OCI-LY7 (cell line): ENCODE data around the gene TMEM212.

Experiments
- EZH2phosphoT487 ChIP-seq: fragments of 200-600 bp; sonication (generic); IDR thresholded peaks from 2 replicates; pipeline ENCODE4 v1.6.1; 2018; ENCODE audit warnings: low read depth, borderline replicate concordance, mild to moderate bottlenecking, mixed run types, antibody characterized with exemption, low read length, moderate library complexity, mixed read lengths
- TF ChIP-seq, protein P1 (sequence below): fragments of 200-600 bp; sonication (generic); conservative IDR thresholded peaks from 2 replicates; pipeline ENCODE4 v1.5.1; 2014; ENCODE audit warnings: mild to moderate bottlenecking, antibody characterized with exemption, low read length, moderate library complexity, mixed read lengths

GRCh38 chr3:171803044-171803443 lies 40.1 kb upstream of the TMEM212 start:
- TF ChIP-seq EZH2phosphoT487: no peak
- TF ChIP-seq, protein P1, sequence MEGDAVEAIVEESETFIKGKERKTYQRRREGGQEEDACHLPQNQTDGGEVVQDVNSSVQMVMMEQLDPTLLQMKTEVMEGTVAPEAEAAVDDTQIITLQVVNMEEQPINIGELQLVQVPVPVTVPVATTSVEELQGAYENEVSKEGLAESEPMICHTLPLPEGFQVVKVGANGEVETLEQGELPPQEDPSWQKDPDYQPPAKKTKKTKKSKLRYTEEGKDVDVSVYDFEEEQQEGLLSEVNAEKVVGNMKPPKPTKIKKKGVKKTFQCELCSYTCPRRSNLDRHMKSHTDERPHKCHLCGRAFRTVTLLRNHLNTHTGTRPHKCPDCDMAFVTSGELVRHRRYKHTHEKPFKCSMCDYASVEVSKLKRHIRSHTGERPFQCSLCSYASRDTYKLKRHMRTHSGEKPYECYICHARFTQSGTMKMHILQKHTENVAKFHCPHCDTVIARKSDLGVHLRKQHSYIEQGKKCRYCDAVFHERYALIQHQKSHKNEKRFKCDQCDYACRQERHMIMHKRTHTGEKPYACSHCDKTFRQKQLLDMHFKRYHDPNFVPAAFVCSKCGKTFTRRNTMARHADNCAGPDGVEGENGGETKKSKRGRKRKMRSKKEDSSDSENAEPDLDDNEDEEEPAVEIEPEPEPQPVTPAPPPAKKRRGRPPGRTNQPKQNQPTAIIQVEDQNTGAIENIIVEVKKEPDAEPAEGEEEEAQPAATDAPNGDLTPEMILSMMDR: no peak
